C4-2B (cell line): ENCODE results near the gene SELENOM.
"Not testable (repeated sequence)": the region's sequence is repeated elsewhere in the genome, so short reads cannot be mapped to it uniquely, and the experiment has no call there.

ENCODE experiments used
- H3K27ac ChIP-seq: fragments of 450-650 bp; 2 replicates; pipeline ENCODE4 v1.5.1; 2017
- CTCF ChIP-seq: fragments of 450-650 bp; conservative IDR thresholded peaks from 2 replicates; pipeline ENCODE4 v1.5.1; 2017; ENCODE audit warnings: mild to moderate bottlenecking
- ZFX ChIP-seq: fragments of 450-650 bp; IDR thresholded peaks from 2 replicates; pipeline ENCODE4 v1.6.1; 2017

Gene SELENOM

GRCh38 chr22:31100762-31101525 lies 6.4 kb downstream of the SELENOM start:
- H3K27ac ChIP-seq = no peak overlapping the region
- no peak for TF ChIP-seq ZFX
- TF ChIP-seq CTCF = no peak

GRCh38 chr22:31099841-31100761 lies 7.3 kb downstream of the SELENOM start:
- H3K27ac ChIP-seq = no peak overlapping the region
- TF ChIP-seq CTCF (no peak), ZFX (no peak)

GRCh38 chr22:31099386-31099785 lies 8.0 kb downstream of the SELENOM start:
- H3K27ac ChIP-seq = no peak overlapping the region
- TF ChIP-seq CTCF (no peak), ZFX (no peak)

GRCh38 chr22:31098632-31099110 lies 8.7 kb downstream of the SELENOM start:
- TF ChIP-seq ZFX (no peak), CTCF (no peak)
- no peak overlapping the region for H3K27ac ChIP-seq

GRCh38 chr22:31097941-31098631 lies 9.3 kb downstream of the SELENOM start:
- TF ChIP-seq ZFX (no peak), CTCF (no peak)
- H3K27ac ChIP-seq = no peak overlapping the region

GRCh38 chr22:31097539-31097938 lies 9.8 kb downstream of the SELENOM start:
- not testable (repeated sequence) for H3K27ac ChIP-seq

GRCh38 chr22:31096657-31097279 lies 10.6 kb downstream of the SELENOM start:
- TF ChIP-seq ZFX (no peak), CTCF (no peak)
- H3K27ac ChIP-seq = no peak overlapping the region
